DMS153 treated with DMSO at 0.1 percent for 48 hours (cell line): Measurements from ENCODE around the gene EBF3.

ENCODE experiments used
- DNase-seq: peaks from one replicate; lab custom pipeline; 2025; ENCODE audit not compliant: unreplicated experiment; lab: John Stamatoyannopoulos, UW

Gene EBF3

GRCh38 chr10:129876838-129877237 is 87.2 kb downstream of the EBF3 start:
- DNase-seq = no peak

GRCh38 chr10:129875993-129876726 is 87.9 kb downstream of the EBF3 start:
- no peak for DNase-seq

- DNase-seq = no peak
These were observed 90.7 kb downstream of the EBF3 start for GRCh38 chr10:129873351-129873750.

- no peak for DNase-seq
These were observed 92.1 kb downstream of the EBF3 start for GRCh38 chr10:129871966-129872365.

GRCh38 chr10:129870961-129871621 is 93.0 kb downstream of the EBF3 start:
- peak; percentile 72 for DNase-seq

GRCh38 chr10:129870474-129870757 is 93.7 kb downstream of the EBF3 start:
- no peak for DNase-seq

- peak; percentile 47 for DNase-seq
These were observed 94.2 kb downstream of the EBF3 start for GRCh38 chr10:129869596-129870473.

GRCh38 chr10:129868449-129869035 is 95.5 kb downstream of the EBF3 start:
- DNase-seq = no peak

- DNase-seq = no peak
These were observed 96.4 kb downstream of the EBF3 start for GRCh38 chr10:129867631-129868179.

GRCh38 chr10:129866894-129867293 is 97.2 kb downstream of the EBF3 start:
- no peak for DNase-seq

- DNase-seq = no peak
These were observed 98.1 kb downstream of the EBF3 start for GRCh38 chr10:129865960-129866359.

GRCh38 chr10:129865413-129865812 is 98.7 kb downstream of the EBF3 start:
- no peak for DNase-seq

GRCh38 chr10:129864601-129865126 is 99.4 kb downstream of the EBF3 start:
- DNase-seq = no peak

- DNase-seq = no peak
These were observed 100.0 kb downstream of the EBF3 start for GRCh38 chr10:129864082-129864481.

- no peak for DNase-seq
These were observed 100.8 kb downstream of the EBF3 start for GRCh38 chr10:129863201-129863663.

GRCh38 chr10:129861776-129862531 is 102.1 kb downstream of the EBF3 start:
- no peak for DNase-seq

GRCh38 chr10:129860396-129860795 is 103.7 kb downstream of the EBF3 start:
- no peak for DNase-seq

- no peak for DNase-seq
These were observed 104.5 kb downstream of the EBF3 start for GRCh38 chr10:129859536-129859935.

GRCh38 chr10:129857242-129857960 is 106.7 kb downstream of the EBF3 start:
- DNase-seq = no peak
